WTC11 (cell line): ENCODE data around the gene MSANTD2. TPM values are rescaled to one million over a fixed set of nuclear protein-coding genes. Genes with fewer than 3 reads are reported as not detected.

Experiments
- ATAC-seq: fragments of 200-7000 bp; cut with Tn5 transposase; 2 replicates; pipeline ENCODE4 v1.10.0; 2021; ENCODE audit warnings: mild to moderate bottlenecking, moderate library complexity
- CTCF ChIA-PET: fragments of 300-600 bp; sonication (Branson Sonifier 250); formaldehyde crosslinking; loops from one replicate; lab custom pipeline; 2021; ENCODE audit warnings: antibody characterized with exemption; lab: Charles Lee
- POLR2A ChIA-PET: fragments of 350-600 bp; sonication (Branson Sonifier 250); formaldehyde crosslinking; loops from one replicate; lab custom pipeline; 2021; ENCODE audit warnings: antibody characterized with exemption; lab: Charles Lee
- DNase-seq: peaks from one replicate; pipeline ENCODE4 v3.0.0; 2021; ENCODE audit warnings: low spot score
- H3K27ac Mint-ChIP-seq: 2 replicates; pipeline ENCODE4 v1.8.0; 2021; ENCODE audit warnings: mixed read lengths
- H3K27me3 Mint-ChIP-seq: 2 replicates; pipeline ENCODE4 v1.8.0; 2021; ENCODE audit warnings: low read depth, mild to moderate bottlenecking, moderate library complexity, mixed read lengths
- H3K36me3 Mint-ChIP-seq: 2 replicates; pipeline ENCODE4 v1.8.0; 2021; ENCODE audit warnings: mixed read lengths
- H3K4me1 Mint-ChIP-seq: 2 replicates; pipeline ENCODE4 v1.8.0; 2022; ENCODE audit warnings: mixed read lengths
- H3K4me3 Mint-ChIP-seq: 2 replicates; pipeline ENCODE4 v1.8.0; 2021; ENCODE audit warnings: mild to moderate bottlenecking, moderate library complexity, mixed read lengths
- H3K9me3 Mint-ChIP-seq: 2 replicates; pipeline ENCODE4 v1.8.0; 2021; ENCODE audit warnings: mixed read lengths
- AFF4 ChIP-seq: sonication (generic); formaldehyde crosslinking; IDR thresholded peaks from 2 replicates; pipeline ENCODE4 v1.8.1; 2023; ENCODE audit warnings: mild to moderate bottlenecking, missing genetic modification reagents, borderline replicate concordance
- GTF2I ChIP-seq: fragments of 250-450 bp; sonication (Bioruptor Pico); conservative IDR thresholded peaks from 2 replicates; pipeline ENCODE4 v1.4.0; 2021; ENCODE audit warnings: mild to moderate bottlenecking
- HMGXB4 ChIP-seq: sonication (generic); formaldehyde crosslinking; IDR thresholded peaks from 2 replicates; pipeline ENCODE4 v1.8.1; 2023; ENCODE audit warnings: mild to moderate bottlenecking, moderate library complexity, missing genetic modification reagents
- IRF2 ChIP-seq: sonication (generic); formaldehyde crosslinking; IDR thresholded peaks from 2 replicates; pipeline ENCODE4 v1.8.0; 2022; ENCODE audit warnings: low read depth, missing genetic modification reagents, borderline replicate concordance
- MYBL2 ChIP-seq: sonication (generic); formaldehyde crosslinking; IDR thresholded peaks from 2 replicates; pipeline ENCODE4 v1.8.1; 2023; ENCODE audit warnings: mild to moderate bottlenecking, moderate library complexity, missing genetic modification reagents
- NR1H2 ChIP-seq: sonication (generic); formaldehyde crosslinking; IDR thresholded peaks from 2 replicates; pipeline ENCODE4 v1.9.0; 2021; ENCODE audit warnings: mild to moderate bottlenecking, moderate library complexity, missing genetic modification reagents
- NR3C1 ChIP-seq: sonication (generic); formaldehyde crosslinking; conservative IDR thresholded peaks from 2 replicates; pipeline ENCODE4 v1.8.1; 2023; ENCODE audit warnings: low read depth, mild to moderate bottlenecking, missing genetic modification reagents
- PRDM15 ChIP-seq: sonication (generic); formaldehyde crosslinking; IDR thresholded peaks from 2 replicates; pipeline ENCODE4 v1.8.0; 2022; ENCODE audit warnings: missing genetic modification reagents
- USF1 ChIP-seq: sonication (generic); formaldehyde crosslinking; IDR thresholded peaks from 2 replicates; pipeline ENCODE4 v1.8.0; 2022; ENCODE audit warnings: mild to moderate bottlenecking, missing genetic modification reagents
- ZNF317 ChIP-seq: sonication (generic); formaldehyde crosslinking; IDR thresholded peaks from 2 replicates; pipeline ENCODE4 v1.8.1; 2023; ENCODE audit warnings: low read depth, mild to moderate bottlenecking, moderate library complexity, missing genetic modification reagents, borderline replicate concordance
- ZNF396 ChIP-seq: fragments of 250-450 bp; sonication (Bioruptor Pico); IDR thresholded peaks from 2 replicates; pipeline ENCODE4 v1.8.0; 2021; ENCODE audit warnings: mild to moderate bottlenecking, moderate library complexity, borderline replicate concordance
- ZNF416 ChIP-seq: fragments of 250-450 bp; sonication (Bioruptor Pico); IDR thresholded peaks from 2 replicates; pipeline ENCODE4 v1.9.0; 2021; ENCODE audit warnings: mild to moderate bottlenecking, inconsistent platforms
- ZNF671 ChIP-seq: fragments of 250-450 bp; sonication (Bioruptor Pico); IDR thresholded peaks from 2 replicates; pipeline ENCODE4 v1.8.0; 2021; ENCODE audit warnings: mild to moderate bottlenecking
- total RNA-seq: library from RNA; stranded (reverse); gene quantifications from 3 replicates; pipeline ENCODE4 v1.2.3, GENCODE V29; 2021
- TF ChIP-seq, protein P1 (sequence below): sonication (generic); formaldehyde crosslinking; IDR thresholded peaks from 2 replicates; pipeline ENCODE4 v1.8.1; 2022; ENCODE audit warnings: low read depth, missing genetic modification reagents, borderline replicate concordance
- TF ChIP-seq, protein P2 (sequence below): sonication (generic); formaldehyde crosslinking; IDR thresholded peaks from 2 replicates; pipeline ENCODE4 v1.8.1; 2023; ENCODE audit warnings: mild to moderate bottlenecking, missing genetic modification reagents, moderate library complexity
- TF ChIP-seq, protein P3 (sequence below): fragments of 250-450 bp; sonication (Bioruptor Pico); conservative IDR thresholded peaks from 2 replicates; pipeline ENCODE4 v1.9.0; 2021; ENCODE audit warnings: mild to moderate bottlenecking

Gene MSANTD2
- total RNA-seq, 1 experiment from 2014 or later = 17.5 TPM

DNA sequence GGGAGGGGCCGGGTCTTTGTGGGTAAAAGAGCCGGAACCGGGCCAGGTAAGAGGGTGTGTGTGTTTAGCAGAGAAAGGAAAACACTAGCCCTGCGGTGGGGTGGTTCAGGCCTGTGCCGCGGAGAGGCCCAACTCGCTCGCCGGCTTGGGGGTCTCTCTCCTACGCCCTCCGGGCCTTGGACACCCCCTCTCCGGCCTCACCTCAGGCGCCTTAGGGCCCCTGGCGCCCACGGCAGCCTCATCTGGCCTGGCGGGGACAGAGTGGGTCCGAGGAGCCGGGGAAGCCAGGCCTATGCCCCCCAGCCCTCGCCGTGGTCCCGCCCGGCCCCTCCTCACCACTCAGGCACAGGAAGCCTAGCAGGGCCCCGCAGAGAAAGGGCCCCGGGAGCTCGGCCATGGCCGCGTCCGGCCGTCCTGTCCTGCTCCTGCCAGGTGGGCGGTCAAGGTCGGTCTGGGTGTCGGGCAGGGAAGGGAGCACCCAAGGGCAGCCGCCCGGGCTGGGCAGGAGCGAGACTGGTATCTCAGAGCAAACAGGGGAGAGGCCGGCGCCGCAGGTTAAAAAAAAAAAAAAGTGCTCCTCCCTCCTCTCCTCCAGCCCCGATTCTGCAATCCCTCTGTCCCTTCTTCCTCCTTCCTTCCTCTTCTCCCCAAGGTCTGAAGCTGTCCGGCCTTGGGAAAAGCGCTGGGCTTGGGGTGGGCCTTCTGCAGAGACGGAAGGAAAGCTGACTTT lies 48.3 kb downstream of the MSANTD2 start, which contains the start of gene VSIG2 (continued):
- TF ChIP-seq, protein P1, sequence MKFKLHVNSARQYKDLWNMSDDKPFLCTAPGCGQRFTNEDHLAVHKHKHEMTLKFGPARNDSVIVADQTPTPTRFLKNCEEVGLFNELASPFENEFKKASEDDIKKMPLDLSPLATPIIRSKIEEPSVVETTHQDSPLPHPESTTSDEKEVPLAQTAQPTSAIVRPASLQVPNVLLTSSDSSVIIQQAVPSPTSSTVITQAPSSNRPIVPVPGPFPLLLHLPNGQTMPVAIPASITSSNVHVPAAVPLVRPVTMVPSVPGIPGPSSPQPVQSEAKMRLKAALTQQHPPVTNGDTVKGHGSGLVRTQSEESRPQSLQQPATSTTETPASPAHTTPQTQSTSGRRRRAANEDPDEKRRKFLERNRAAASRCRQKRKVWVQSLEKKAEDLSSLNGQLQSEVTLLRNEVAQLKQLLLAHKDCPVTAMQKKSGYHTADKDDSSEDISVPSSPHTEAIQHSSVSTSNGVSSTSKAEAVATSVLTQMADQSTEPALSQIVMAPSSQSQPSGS (CRISPR knock-in tag) = no peak

DNA sequence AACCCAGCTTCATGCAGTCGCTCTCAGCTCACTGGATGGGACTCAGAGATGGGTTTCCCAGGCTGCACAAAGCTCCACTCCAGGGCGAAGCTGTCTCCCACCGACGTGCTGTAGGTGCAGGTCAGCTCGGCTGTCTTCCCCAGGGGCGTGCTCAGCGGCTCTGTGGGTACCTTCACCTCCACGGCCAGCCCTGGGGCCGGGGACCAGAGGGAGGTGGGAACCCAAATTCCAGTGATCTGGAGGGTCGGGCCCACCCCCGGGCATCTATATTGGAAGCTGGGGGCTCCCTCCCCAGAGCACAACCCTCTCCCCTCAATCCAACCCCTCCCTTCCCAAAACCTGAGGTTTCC lies 48.8 kb downstream of the MSANTD2 start:
- DNase-seq (peak; percentile 22), ATAC-seq (no peak)
- TF ChIP-seq MYBL2 = no peak
- TF ChIP-seq GTF2I (CRISPR knock-in tag) = no peak
- TF ChIP-seq IRF2 (CRISPR knock-in tag) = no peak
- TF ChIP-seq, protein P2, sequence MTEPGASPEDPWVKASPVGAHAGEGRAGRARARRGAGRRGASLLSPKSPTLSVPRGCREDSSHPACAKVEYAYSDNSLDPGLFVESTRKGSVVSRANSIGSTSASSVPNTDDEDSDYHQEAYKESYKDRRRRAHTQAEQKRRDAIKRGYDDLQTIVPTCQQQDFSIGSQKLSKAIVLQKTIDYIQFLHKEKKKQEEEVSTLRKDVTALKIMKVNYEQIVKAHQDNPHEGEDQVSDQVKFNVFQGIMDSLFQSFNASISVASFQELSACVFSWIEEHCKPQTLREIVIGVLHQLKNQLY (CRISPR knock-in tag) = no peak
- no peak for TF ChIP-seq ZNF317 (CRISPR knock-in tag)
- TF ChIP-seq USF1 = no peak
- no peak for TF ChIP-seq HMGXB4 (CRISPR knock-in tag)
- TF ChIP-seq, protein P3, sequence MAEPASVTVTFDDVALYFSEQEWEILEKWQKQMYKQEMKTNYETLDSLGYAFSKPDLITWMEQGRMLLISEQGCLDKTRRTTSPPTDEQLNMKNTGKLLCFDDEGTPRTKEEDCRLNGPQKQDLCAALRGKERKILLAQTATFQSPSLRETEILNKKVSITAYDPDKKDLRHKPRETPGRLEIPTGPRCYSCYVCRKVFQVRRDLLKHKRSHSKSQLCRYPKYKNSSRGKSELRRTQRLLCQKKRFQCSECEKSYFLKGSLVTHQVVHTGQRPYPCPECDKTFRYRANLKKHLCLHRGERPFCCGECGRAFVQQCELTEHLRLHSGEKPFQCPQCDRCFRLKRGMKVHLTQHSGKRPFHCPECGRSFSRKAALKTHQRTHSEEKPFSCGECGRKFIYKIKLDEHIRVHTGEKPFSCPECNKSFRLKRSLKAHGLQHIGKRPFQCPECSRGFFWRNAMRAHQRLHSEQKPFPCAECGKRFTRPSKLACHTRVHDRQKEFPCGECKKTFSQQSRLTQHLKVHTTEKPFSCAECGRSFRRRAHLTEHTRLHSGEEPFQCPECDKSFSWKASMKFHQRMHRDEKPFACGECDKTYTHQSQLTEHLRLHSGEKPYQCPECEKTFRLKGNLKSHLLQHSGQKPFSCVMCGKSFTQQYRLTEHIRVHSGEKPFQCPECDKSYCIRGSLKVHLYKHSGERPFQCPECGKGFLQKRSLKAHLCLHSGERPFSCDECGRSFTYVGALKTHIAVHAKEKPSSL = no peak
- TF ChIP-seq ZNF671 (CRISPR knock-in tag) = no peak
- TF ChIP-seq NR3C1 = no peak
- no peak for TF ChIP-seq ZNF416 (CRISPR knock-in tag)
- no peak for TF ChIP-seq ZNF396 (CRISPR knock-in tag)
- no peak for TF ChIP-seq PRDM15
- no peak for TF ChIP-seq AFF4 (CRISPR knock-in tag)
- no peak for TF ChIP-seq NR1H2 (CRISPR knock-in tag)
- POLR2A ChIA-PET = interaction anchor here (0.7 kb wide), 1 partner anchor 10 kb away, joined by 3 read pairs; no protein-coding TSS in a partner anchor
- CTCF ChIA-PET = interaction anchor here (0.5 to 3.7 kb wide), 7 partner anchors 11 to 115 kb away, joined by 3 to 26 read pairs (median 6); partner anchors contain the start of genes ESAM and NRGN
- peaks cover 44% of the 10 kb centered on the region for H3K4me1 Mint-ChIP-seq
- H3K36me3 Mint-ChIP-seq = no peaks in the 10 kb centered on the region
- peaks cover 100% of the 10 kb centered on the region for H3K27me3 Mint-ChIP-seq
- no peaks in the 10 kb centered on the region for H3K9me3 Mint-ChIP-seq
- H3K27ac Mint-ChIP-seq = no peak overlapping the region
- peak overlapping the region; percentile 77 for H3K4me3 Mint-ChIP-seq
